ENCODE measurements around the gene SELP.
A peak's percentile ranks its signal among the peaks of the same experiment; 100 is the strongest.
"Not testable (repeated sequence)": the region's sequence is repeated elsewhere in the genome, so short reads cannot be mapped to it uniquely, and the experiment has no call there.

The SELP gene

GRCh38 chr1:169630006-169630405, at the start of gene SELP:
TSS of gene SELP (minus strand) at chr1:169630124. CDS start at chr1:169630074, 50 bp downstream.
- DNase-seq: no peak

- no peak for DNase-seq
These were observed 49.8 kb upstream of the SELP start for GRCh38 chr1:169679692-169680091.

GRCh38 chr1:169676001-169676400, 46.1 kb upstream of the SELP start:
- no peak for DNase-seq

GRCh38 chr1:169670836-169671235, 40.9 kb upstream of the SELP start:
- DNase-seq: no peak

- not testable (repeated sequence) for DNase-seq
These were observed 40.3 kb upstream of the SELP start for GRCh38 chr1:169670244-169670643.

GRCh38 chr1:169667699-169668596, 38.0 kb upstream of the SELP start:
- DNase-seq: not testable (repeated sequence)

- DNase-seq: not testable (repeated sequence)
These were observed 37.3 kb upstream of the SELP start for GRCh38 chr1:169667227-169667639.

GRCh38 chr1:169662680-169663079, 32.8 kb upstream of the SELP start:
- DNase-seq: not testable (repeated sequence)

GRCh38 chr1:169661066-169661465, 31.1 kb upstream of the SELP start:
- DNase-seq: not testable (repeated sequence)

- DNase-seq: not testable (repeated sequence)
These were observed 28.9 kb upstream of the SELP start for GRCh38 chr1:169658777-169659176.

GRCh38 chr1:169653873-169654272, 23.9 kb upstream of the SELP start:
- DNase-seq: no peak

GRCh38 chr1:169651035-169651434, 21.1 kb upstream of the SELP start:
- DNase-seq: no peak

- peak; percentile 56 for DNase-seq
These were observed 20.6 kb upstream of the SELP start for GRCh38 chr1:169650551-169650950.

- no peak for DNase-seq
These were observed 18.8 kb upstream of the SELP start for GRCh38 chr1:169648709-169649108.

- DNase-seq: no peak
These were observed 18.3 kb upstream of the SELP start for GRCh38 chr1:169648187-169648586.

GRCh38 chr1:169647512-169647911, 17.6 kb upstream of the SELP start:
- DNase-seq: no peak

GRCh38 chr1:169644297-169644696, 14.4 kb upstream of the SELP start:
- no peak for DNase-seq

GRCh38 chr1:169634877-169635276, 5.0 kb upstream of the SELP start:
- no peak for DNase-seq

- no peak for DNase-seq
These were observed 4.2 kb upstream of the SELP start for GRCh38 chr1:169634145-169634544.

- no peak for DNase-seq
These were observed 1.3 kb upstream of the SELP start for GRCh38 chr1:169631249-169631648.

GRCh38 chr1:169624912-169625311, 5.0 kb downstream of the SELP start:
- DNase-seq: no peak

GRCh38 chr1:169624122-169624521, 5.8 kb downstream of the SELP start:
- DNase-seq: no peak

GRCh38 chr1:169623132-169623926, 6.6 kb downstream of the SELP start:
- DNase-seq: no peak

GRCh38 chr1:169620565-169620964, 9.4 kb downstream of the SELP start:
- no peak for DNase-seq

Data from retina (tissue), 1 donor.